Neural cell (in vitro differentiated cells): ENCODE measurements around the gene TBPL1.

ENCODE experiments used
- EZH2 ChIP-seq: fragments of 200-600, 300-800 bp; shearing (Covaris generic), sonication (generic); IDR thresholded peaks from 2 replicates; pipeline ENCODE4 v1.6.1; 2014; ENCODE audit warnings: antibody characterized with exemption, low read length, borderline replicate concordance, mild to moderate bottlenecking; ENCODE audit not compliant: insufficient read depth, poor library complexity, severe bottlenecking
- POLR2AphosphoS5 ChIP-seq: IDR thresholded peaks from 2 replicates; pipeline ENCODE4 v1.6.1; 2012

DNA sequence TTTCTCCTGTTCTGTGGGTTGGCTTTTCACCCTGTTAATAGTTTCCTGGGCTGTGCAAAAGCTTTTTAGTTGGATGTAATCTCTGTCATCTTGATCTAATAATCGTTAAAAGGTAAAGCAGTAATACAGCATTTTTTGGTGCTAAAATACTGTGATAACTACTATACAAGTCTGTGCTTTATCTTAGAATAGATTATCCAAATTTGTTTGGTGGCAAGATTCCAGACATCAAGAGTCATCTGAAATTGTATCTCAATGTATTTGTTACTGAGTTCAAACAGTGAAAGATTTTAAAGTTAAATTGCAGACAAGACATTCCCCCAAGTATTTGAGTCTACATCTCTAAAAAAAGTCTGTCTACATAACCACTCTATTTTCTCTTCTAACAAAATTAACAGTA, 18.8 kb downstream of the TBPL1 start:
- TF ChIP-seq POLR2AphosphoS5 (no peak), EZH2 (no peak)
